Endodermal cell (in vitro differentiated cells): ENCODE measurements around the gene SLC35F6. TPM values are rescaled to one million over a fixed set of nuclear protein-coding genes. Genes with fewer than 3 reads are reported as not detected.
A peak's percentile ranks its signal among the peaks of the same experiment; 100 is the strongest.

Source experiments
- DNase-seq: peaks from one replicate; pipeline ENCODE4 v3.0.0-alpha.2; 2017
- H3K27ac ChIP-seq: 2 replicates; pipeline ENCODE4 v1.5.1; 2013; ENCODE audit warnings: mild to moderate bottlenecking, low read depth, low read length, moderate library complexity
- H3K27me3 ChIP-seq: 2 replicates; pipeline ENCODE4 v1.6.1; 2013; ENCODE audit warnings: mild to moderate bottlenecking, low read length, moderate library complexity; ENCODE audit not compliant: insufficient read depth, control insufficient read depth, poor library complexity, severe bottlenecking
- H3K36me3 ChIP-seq: 2 replicates; pipeline ENCODE4 v1.7.0; 2013; ENCODE audit warnings: mild to moderate bottlenecking, low read length, moderate library complexity; ENCODE audit not compliant: control insufficient read depth, insufficient read depth
- H3K4me1 ChIP-seq: one replicate; pipeline ENCODE4 v1.7.0; 2013; ENCODE audit warnings: low read length; ENCODE audit not compliant: control insufficient read depth, insufficient read depth
- H3K4me3 ChIP-seq: 2 replicates; pipeline ENCODE4 v1.5.1; 2013; ENCODE audit warnings: mild to moderate bottlenecking, low read length, moderate library complexity
- H3K9ac ChIP-seq: 2 replicates; pipeline ENCODE4 v1.6.1; 2013; ENCODE audit warnings: mild to moderate bottlenecking, low read length, moderate library complexity; ENCODE audit not compliant: poor library complexity, severe bottlenecking; ENCODE audit errors: extremely low read depth
- H3K9me3 ChIP-seq: 2 replicates; pipeline ENCODE4 v1.6.1; 2013; ENCODE audit warnings: mild to moderate bottlenecking, low read length, moderate library complexity; ENCODE audit not compliant: control insufficient read depth
- H3K27ac Mint-ChIP-seq: 2 replicates; pipeline ENCODE4 v1.8.0; 2020; ENCODE audit warnings: mixed read lengths
- H3K27me3 Mint-ChIP-seq: 2 replicates; pipeline ENCODE4 v1.8.0; 2021; ENCODE audit warnings: mild to moderate bottlenecking, mixed read lengths; ENCODE audit not compliant: insufficient read depth
- H3K36me3 Mint-ChIP-seq: 2 replicates; pipeline ENCODE4 v1.8.0; 2020; ENCODE audit warnings: low read depth, mixed read lengths
- H3K4me1 Mint-ChIP-seq: 2 replicates; pipeline ENCODE4 v1.8.0; 2020; ENCODE audit warnings: mixed read lengths
- H3K4me3 Mint-ChIP-seq: 2 replicates; pipeline ENCODE4 v1.8.0; 2020; ENCODE audit warnings: mild to moderate bottlenecking, moderate library complexity, mixed read lengths
- H3K9me3 Mint-ChIP-seq: 2 replicates; pipeline ENCODE4 v1.8.0; 2020; ENCODE audit warnings: mild to moderate bottlenecking, mixed read lengths
- CTCF ChIP-seq: fragments of 200-600 bp; sonication (generic); conservative IDR thresholded peaks from 2 replicates; pipeline ENCODE4 v1.5.0; 2021; ENCODE audit warnings: antibody characterized with exemption, mild to moderate bottlenecking
- WGBS, 2 experiments: methylation state at CpG; one replicate each; pipeline versions ENCODE4 v1.1.5 to v1.1.7; 2013; ENCODE audit warnings: missing lambda C conversion rate in 2 of 2, mixed read lengths in 1 of 2; ENCODE audit not compliant: insufficient coverage in 1 of 2, insufficient read length in 1 of 2; 5-methylcytosine and 5-hydroxymethylcytosine counted together
- total RNA-seq, 2 donors: library from RNA; stranded (reverse); fragmentation: NEBNext Ultra II Directional in 1 of 2; extraction: Animal tissue kit (Norgen Biotek cat#: 25700) in 1 of 2; gene quantifications; 2 replicates in 1 of 2; 3 replicates in 1 of 2; pipeline ENCODE4 v1.2.1, GENCODE V29; 2021

The SLC35F6 gene
- total RNA-seq, 2 donors from 2014 or later: 23.3 to 24.8 TPM

DNA sequence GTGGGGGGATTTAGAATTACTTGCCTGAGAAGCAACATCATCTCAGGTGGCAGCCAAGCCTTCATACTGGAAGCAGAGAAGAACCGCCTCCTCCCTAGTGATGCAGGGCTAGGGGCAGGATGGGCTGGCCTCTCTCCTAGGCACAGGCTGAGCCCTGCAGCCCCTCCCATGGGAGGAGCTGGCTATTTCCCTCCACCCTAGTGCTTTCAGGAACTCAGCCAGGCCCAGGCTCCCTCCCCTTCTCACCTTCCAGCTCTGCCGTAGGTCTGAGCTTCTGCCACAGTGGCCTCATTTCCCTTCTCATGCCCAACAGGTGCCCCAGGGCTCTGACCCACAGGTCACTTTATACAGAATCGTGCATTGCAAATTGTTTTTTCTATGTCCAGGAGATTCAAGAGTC, 52.8 kb downstream of the SLC35F6 start:
- Histone ChIP-seq H3K9ac (no peak overlapping the region), H3K36me3 (no peaks in the 10 kb centered on the region), H3K27me3 (no peaks in the 10 kb centered on the region), H3K27ac (no peak overlapping the region), H3K4me3 (no peak overlapping the region), H3K4me1 (no peaks in the 10 kb centered on the region), H3K9me3 (no peaks in the 10 kb centered on the region)
- TF ChIP-seq CTCF: no peak
- peaks cover 9% of the 10 kb centered on the region for H3K4me1 Mint-ChIP-seq
- no peak overlapping the region for H3K27ac Mint-ChIP-seq
- DNase-seq: peak; percentile 82
- peaks cover 7% of the 10 kb centered on the region for H3K9me3 Mint-ChIP-seq
- WGBS, 2 experiments: 76 to 78% methylated on average over 2 to 3 of the region's 3 CpGs
- H3K27me3 Mint-ChIP-seq: peaks cover 10% of the 10 kb centered on the region
- H3K36me3 Mint-ChIP-seq: no peaks in the 10 kb centered on the region
- no peak overlapping the region for H3K4me3 Mint-ChIP-seq

DNA sequence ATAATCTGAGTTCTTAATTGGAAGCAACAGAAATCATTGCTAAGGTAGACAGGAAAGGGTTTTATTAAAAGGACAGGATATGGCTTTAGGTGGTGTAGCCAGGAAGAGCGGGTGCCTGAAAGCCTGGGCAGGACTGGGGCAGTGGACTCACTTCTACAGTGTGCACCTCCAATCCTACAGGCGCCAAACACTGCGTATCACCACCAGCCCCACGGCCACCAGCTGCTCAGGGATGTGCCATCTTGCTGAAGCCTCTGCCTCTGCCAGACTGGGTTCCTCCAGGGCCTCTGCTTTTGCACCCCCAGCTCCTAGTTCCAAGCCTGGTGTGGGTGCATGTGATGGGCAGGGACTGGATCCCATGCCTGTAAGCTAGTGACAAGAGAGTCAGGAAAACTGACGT, 54.2 kb downstream of the SLC35F6 start:
- Histone ChIP-seq H3K9ac (no peak overlapping the region), H3K9me3 (no peaks in the 10 kb centered on the region), H3K27ac (no peak overlapping the region), H3K4me3 (no peak overlapping the region), H3K27me3 (no peaks in the 10 kb centered on the region), H3K4me1 (no peaks in the 10 kb centered on the region), H3K36me3 (no peaks in the 10 kb centered on the region)
- Mint-ChIP-seq H3K4me3 (no peak overlapping the region), H3K9me3 (peaks cover 7% of the 10 kb centered on the region), H3K27ac (no peak overlapping the region), H3K27me3 (peaks cover 10% of the 10 kb centered on the region), H3K4me1 (peaks cover 9% of the 10 kb centered on the region), H3K36me3 (no peaks in the 10 kb centered on the region)
- DNase-seq: peak; percentile 40
- WGBS, 2 experiments: 92 to 98% methylated on average over 5 of the region's 5 CpGs
- TF ChIP-seq CTCF: no peak

DNA sequence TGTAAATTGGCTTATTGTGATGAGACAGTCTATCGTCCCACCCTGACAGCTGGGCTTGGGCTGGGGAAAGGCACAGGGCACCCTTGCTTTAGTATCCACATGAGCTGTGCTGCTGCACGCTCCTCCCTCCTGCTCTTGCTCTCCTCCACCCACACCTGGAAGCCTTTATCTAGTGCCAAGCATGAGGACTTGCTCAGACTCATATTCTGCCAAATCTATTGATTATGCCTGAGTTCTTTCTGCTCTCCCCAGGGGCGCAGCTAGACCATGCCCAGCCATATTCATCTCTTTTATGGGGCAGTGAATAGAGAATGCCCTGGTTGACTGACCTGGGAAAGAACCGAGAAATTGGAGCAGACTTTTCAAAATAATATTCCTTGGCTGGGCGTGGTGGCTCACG, 54.9 kb downstream of the SLC35F6 start:
- Mint-ChIP-seq H3K4me3 (no peak overlapping the region), H3K4me1 (peaks cover 9% of the 10 kb centered on the region), H3K36me3 (no peaks in the 10 kb centered on the region), H3K9me3 (peaks cover 7% of the 10 kb centered on the region), H3K27me3 (peaks cover 10% of the 10 kb centered on the region), H3K27ac (no peak overlapping the region)
- no peaks in the 10 kb centered on the region for H3K4me1 ChIP-seq
- no peaks in the 10 kb centered on the region for H3K27me3 ChIP-seq
- 89 to 96% methylated on average over 5 to 6 of the region's 6 CpGs for WGBS, 2 experiments
- no peaks in the 10 kb centered on the region for H3K9me3 ChIP-seq
- H3K27ac ChIP-seq: no peak overlapping the region
- no peak overlapping the region for H3K9ac ChIP-seq
- H3K4me3 ChIP-seq: no peak overlapping the region
- TF ChIP-seq CTCF: no peak
- no peaks in the 10 kb centered on the region for H3K36me3 ChIP-seq
- peak; percentile 24 for DNase-seq
